ENCODE data around the gene SLC6A4.

Gene SLC6A4

DNA sequence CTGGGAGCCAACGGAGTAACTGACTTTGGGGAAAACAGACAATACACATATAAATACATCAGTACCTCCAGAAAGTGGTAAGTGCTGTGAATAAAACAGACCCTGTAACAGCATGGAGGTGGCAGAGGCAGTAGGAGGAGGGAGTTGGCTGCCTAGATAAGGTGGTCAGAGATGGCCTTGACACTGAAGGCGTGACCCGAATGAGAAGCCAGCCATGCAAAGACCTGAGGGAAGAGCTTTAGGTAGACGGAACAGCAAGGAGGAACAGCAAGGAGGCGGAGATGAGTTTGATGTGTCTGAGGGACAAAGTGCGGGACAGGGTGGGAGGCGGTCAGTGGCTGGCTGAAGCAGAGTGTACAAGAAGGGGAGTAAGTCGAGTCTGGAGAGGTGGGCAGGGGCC lies 8.1 kb upstream of the SLC6A4 start:
- TF ChIP-seq, protein P1, sequence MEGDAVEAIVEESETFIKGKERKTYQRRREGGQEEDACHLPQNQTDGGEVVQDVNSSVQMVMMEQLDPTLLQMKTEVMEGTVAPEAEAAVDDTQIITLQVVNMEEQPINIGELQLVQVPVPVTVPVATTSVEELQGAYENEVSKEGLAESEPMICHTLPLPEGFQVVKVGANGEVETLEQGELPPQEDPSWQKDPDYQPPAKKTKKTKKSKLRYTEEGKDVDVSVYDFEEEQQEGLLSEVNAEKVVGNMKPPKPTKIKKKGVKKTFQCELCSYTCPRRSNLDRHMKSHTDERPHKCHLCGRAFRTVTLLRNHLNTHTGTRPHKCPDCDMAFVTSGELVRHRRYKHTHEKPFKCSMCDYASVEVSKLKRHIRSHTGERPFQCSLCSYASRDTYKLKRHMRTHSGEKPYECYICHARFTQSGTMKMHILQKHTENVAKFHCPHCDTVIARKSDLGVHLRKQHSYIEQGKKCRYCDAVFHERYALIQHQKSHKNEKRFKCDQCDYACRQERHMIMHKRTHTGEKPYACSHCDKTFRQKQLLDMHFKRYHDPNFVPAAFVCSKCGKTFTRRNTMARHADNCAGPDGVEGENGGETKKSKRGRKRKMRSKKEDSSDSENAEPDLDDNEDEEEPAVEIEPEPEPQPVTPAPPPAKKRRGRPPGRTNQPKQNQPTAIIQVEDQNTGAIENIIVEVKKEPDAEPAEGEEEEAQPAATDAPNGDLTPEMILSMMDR (IDR thresholded peaks at IDR 0.05; ENCODE audit: low read depth, low read length) = no peak

DNA sequence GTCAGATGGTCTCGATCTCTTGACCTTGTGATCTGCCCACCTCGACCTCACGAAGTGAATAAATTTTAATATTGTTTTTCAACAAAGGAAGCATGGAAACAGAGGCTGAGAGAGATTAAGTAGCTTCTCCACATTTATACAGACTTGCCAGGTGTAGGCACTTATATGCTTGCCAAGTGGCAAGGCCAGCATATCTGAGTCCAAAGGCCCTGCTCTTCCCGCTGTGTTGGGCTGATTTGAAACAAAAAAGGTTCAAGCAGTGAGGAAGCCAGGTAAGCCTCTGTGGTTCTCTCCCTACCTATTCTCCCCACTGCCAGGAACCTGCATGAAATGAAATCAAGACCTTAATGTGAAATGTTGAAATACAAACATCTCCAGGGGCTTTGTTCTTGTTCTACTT lies 7.5 kb upstream of the SLC6A4 start:
- no peak for DNase-seq
- Histone ChIP-seq H3K4me1 (no peaks in the 10 kb centered on the region), H3K9me3 (no peaks in the 10 kb centered on the region), H3K27me3 (no peaks in the 10 kb centered on the region), H3K36me3 (no peaks in the 10 kb centered on the region), H3K4me3 (ENCODE audit: low read depth, low read length) (no peak overlapping the region)
- TF ChIP-seq, protein P1 (IDR thresholded peaks at IDR 0.05; ENCODE audit: low read depth, low read length) = no peak

More for the DNA sequence above, 8.1 kb upstream of the SLC6A4 start:
- Histone ChIP-seq H3K9me3 (no peaks in the 10 kb centered on the region), H3K36me3 (no peaks in the 10 kb centered on the region; the same call in 1 of the 2 replicates), H3K4me1 (no peaks in the 10 kb centered on the region), H3K4me3 (ENCODE audit: low read depth, low read length) (no peak overlapping the region), H3K27me3 (no peaks in the 10 kb centered on the region)
- no peak for DNase-seq

DNA sequence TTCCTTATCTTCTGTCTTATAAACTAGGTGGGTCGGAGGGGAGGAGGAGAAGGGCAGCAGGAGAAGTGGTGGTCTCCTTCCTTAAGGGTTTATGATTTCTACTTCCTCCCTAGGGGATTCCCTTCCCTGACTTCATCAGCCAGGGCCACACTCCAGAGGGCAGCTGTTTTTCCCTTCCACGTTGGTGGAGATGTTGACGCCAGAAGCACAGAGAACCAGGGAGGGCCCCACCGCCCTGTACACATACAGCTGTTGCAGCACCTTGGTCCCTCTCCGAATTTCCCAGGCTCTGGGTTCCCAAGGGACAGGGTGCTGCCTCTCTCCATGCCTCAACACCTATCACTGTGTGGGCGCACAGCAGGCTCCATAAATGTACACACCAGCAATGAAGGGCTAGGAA lies 5.6 kb upstream of the SLC6A4 start:
- Histone ChIP-seq H3K36me3 (no peaks in the 10 kb centered on the region), H3K27me3 (peaks cover 8% of the 10 kb centered on the region)
- no peak for DNase-seq

DNA sequence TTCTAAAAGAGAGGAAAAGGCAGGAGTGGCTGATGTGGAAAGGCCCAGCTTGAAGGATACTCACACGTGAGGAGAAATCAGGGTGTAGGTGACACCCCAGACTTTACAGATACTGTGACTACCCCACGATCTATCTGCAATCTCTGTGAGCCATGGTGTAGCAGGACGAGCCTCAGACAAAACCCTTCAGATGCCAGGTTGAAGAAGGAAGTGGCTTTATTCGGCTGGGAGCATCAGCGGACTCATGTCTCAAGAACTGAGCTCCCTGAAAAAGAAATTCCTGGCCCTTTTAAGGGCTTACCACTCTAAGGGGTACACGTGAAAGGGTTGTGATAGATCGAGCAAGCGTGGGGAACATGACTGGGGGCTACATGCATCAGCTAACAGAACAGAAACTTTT lies 4.7 kb upstream of the SLC6A4 start:
- DNase-seq = no peak
- TF ChIP-seq, protein P1 (IDR thresholded peaks at IDR 0.05; ENCODE audit: low read depth, low read length) = no peak
- H3K9me3 ChIP-seq = no peaks in the 10 kb centered on the region
- peaks cover 16% of the 10 kb centered on the region for H3K27me3 ChIP-seq
- no peak overlapping the region for H3K4me3 ChIP-seq (ENCODE audit: low read depth, low read length)
- H3K36me3 ChIP-seq = no peaks in the 10 kb centered on the region
- no peaks in the 10 kb centered on the region for H3K4me1 ChIP-seq

More for the DNA sequence above, 5.6 kb upstream of the SLC6A4 start:
- TF ChIP-seq, protein P1 (IDR thresholded peaks at IDR 0.05; ENCODE audit: low read depth, low read length) = no peak
- no peaks in the 10 kb centered on the region for H3K9me3 ChIP-seq
- H3K4me1 ChIP-seq = no peaks in the 10 kb centered on the region
- no peak overlapping the region for H3K4me3 ChIP-seq (ENCODE audit: low read depth, low read length)

DNA sequence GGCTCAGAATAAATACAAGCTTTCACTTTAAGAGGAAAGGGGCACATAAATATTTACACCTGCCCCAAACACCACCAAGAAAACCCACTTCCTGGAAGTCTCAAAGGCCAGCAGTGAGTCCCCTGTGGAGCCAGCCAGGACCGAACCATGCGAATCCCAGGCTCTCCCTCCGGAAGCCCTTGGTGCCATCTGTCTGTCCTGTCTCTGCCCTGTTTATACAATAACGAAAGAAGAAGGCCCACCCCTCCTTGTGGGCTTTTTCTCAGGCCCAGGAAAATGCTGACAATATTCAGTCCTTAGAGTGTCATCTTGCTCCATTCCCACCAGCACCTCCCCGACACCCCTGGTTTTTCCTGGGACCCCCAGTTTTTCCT lies 3.6 kb upstream of the SLC6A4 start:
- Histone ChIP-seq H3K27me3 (peaks cover 27% of the 10 kb centered on the region), H3K4me3 (ENCODE audit: low read depth, low read length) (no peak overlapping the region), H3K36me3 (no peaks in the 10 kb centered on the region), H3K9me3 (no peaks in the 10 kb centered on the region), H3K4me1 (no peaks in the 10 kb centered on the region)
- DNase-seq = no peak
- TF ChIP-seq, protein P1 (IDR thresholded peaks at IDR 0.05; ENCODE audit: low read depth, low read length) = no peak

DNA sequence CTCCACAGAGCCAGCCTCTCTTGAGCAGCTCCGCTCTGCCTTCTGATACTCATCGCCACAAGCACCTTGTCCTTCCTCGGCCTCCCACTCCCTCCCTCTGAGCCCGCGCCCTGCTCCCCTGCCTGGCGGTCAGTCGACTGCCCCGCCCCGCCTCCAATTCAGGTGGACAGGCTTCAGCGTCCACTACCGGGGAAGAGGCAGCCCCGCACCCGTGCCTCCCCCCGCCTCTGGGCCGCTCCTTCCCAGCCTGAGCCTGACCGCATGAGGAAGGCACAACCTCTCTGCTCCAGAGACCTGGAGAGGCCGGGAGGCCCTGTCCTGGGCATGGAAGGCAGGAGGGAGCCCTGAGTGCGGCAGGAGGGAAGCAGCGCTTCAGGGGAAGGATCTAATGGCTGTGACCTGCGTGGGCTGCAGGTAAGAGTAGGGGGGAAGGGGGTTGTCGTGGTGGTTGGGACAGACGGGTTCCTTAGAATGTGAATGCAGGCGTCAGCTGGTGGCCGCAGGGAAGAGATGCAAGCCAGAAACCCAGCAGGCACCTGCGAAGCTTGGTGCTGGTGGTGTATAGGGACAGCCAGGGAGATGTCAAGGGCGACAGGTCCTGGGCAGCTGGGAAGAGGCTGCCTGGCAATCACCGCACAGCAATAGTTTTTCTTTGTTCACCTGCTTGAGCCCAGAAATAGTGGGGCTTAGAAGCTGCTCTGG lies 3.0 kb upstream of the SLC6A4 start:
- Histone ChIP-seq H3K4me1 (no peaks in the 10 kb centered on the region), H3K4me3 (ENCODE audit: low read depth, low read length) (no peak overlapping the region), H3K27me3 (peaks cover 27% of the 10 kb centered on the region), H3K36me3 (no peaks in the 10 kb centered on the region), H3K9me3 (no peaks in the 10 kb centered on the region)
- no peak for DNase-seq
- TF ChIP-seq, protein P1 (IDR thresholded peaks at IDR 0.05; ENCODE audit: low read depth, low read length) = no peak

Data from BE2C (cell line).